ENCODE measurements around the gene CLDN25. TPM values are rescaled to one million over a fixed set of nuclear protein-coding genes. Genes with fewer than 3 reads are reported as not detected.

Gene CLDN25
- total RNA-seq, 1 experiment from 2014 or later = not detected

DNA sequence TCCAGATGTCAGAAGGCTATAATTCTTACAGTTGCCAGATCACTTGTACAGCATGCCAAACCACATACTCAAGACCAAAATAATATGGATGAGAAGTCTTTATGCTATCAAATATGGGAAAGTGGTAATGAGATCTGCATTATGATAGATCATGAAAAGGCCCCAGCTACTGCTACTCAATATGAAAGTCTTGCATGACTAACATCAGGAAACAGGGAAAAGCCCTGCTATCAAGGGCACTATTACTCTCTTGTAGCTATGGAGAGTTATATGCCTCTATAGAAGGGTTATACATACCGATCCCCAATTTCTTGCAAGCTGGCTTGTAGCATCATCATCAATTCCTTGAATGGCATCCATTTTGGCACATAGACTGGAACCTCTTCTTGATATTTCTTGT is 43.3 kb upstream of the CLDN25 start:
- no peak overlapping the region for H3K4me3 ChIP-seq (replicated peaks in 1 of 2; ENCODE audit: low read depth in 1 of 2, low read length in 2 of 2)
- no peaks in the 10 kb centered on the region for H3K9me2 ChIP-seq (ENCODE audit: insufficient read depth)
- no peaks in the 10 kb centered on the region for H3K4me1 ChIP-seq (ENCODE audit: control insufficient read depth in 1 of 2, insufficient read depth in 2 of 2, low read length in 2 of 2)
- H2AFZ ChIP-seq (ENCODE audit: low read depth, low read length, poor library complexity, severe bottlenecking) = no peak overlapping the region
- TF ChIP-seq, protein P1, sequence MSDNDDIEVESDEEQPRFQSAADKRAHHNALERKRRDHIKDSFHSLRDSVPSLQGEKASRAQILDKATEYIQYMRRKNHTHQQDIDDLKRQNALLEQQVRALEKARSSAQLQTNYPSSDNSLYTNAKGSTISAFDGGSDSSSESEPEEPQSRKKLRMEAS (IDR thresholded peaks at IDR 0.05) = no peak
- TF ChIP-seq EGR1 (IDR thresholded peaks at IDR 0.05; ENCODE audit: low read depth) = no peak
- TF ChIP-seq RAD21 (IDR thresholded peaks at IDR 0.05; ENCODE audit: low read depth) = no peak
- TF ChIP-seq SRF (IDR thresholded peaks at IDR 0.05; ENCODE audit: low read depth) = no peak
- TF ChIP-seq ZNF274 (IDR thresholded peaks at IDR 0.05; ENCODE audit: low read depth, low read length) = no peak
- TF ChIP-seq YY1 (IDR thresholded peaks at IDR 0.05; ENCODE audit: extremely low read depth, insufficient replicate concordance, low read depth, low read length) = no peak
- no peak for TF ChIP-seq ELF1 (IDR thresholded peaks at IDR 0.05; ENCODE audit: borderline replicate concordance, low read depth)
- no peak for TF ChIP-seq POLR2A (IDR thresholded peaks at IDR 0.05; ENCODE audit: borderline replicate concordance, extremely low read depth, insufficient read depth, insufficient read length)
- no peak for TF ChIP-seq CBX3 (IDR thresholded peaks at IDR 0.05; ENCODE audit: low read depth)
- TF ChIP-seq EZH2 (IDR thresholded peaks at IDR 0.05) = no peak
- TF ChIP-seq ZBTB33 (IDR thresholded peaks at IDR 0.05; ENCODE audit: extremely low read depth, insufficient replicate concordance, low read length) = no peak
- no peak for TF ChIP-seq EZH2phosphoT487 (IDR thresholded peaks at IDR 0.05; ENCODE audit: borderline replicate concordance)
- TF ChIP-seq CTCF (IDR thresholded peaks at IDR 0.05 in 2 of 3, conservative IDR thresholded peaks at IDR 0.05 in 1 of 3; ENCODE audit: borderline replicate concordance in 1 of 3, insufficient read depth in 1 of 3, low read depth in 2 of 3, low read length in 2 of 3) = no peak
- TF ChIP-seq ATF3 (IDR thresholded peaks at IDR 0.05) = no peak
- no peak for TF ChIP-seq JUND (IDR thresholded peaks at IDR 0.05)
- no peak overlapping the region for H3K4me2 ChIP-seq (ENCODE audit: low read length)
- ATAC-seq = no peak
- no peak overlapping the region for H3K27ac ChIP-seq (ENCODE audit: low read depth, low read length)
- no peaks in the 10 kb centered on the region for H3K9me3 ChIP-seq (ENCODE audit: control insufficient read depth in 1 of 2, insufficient read depth in 1 of 2, low read depth in 1 of 2, low read length in 2 of 2)
- ChIA-PET RAD21 (ENCODE audit: low non-redundant PET in 1 of 2, low total read pairs in 2 of 2, uncharacterized antibody in 2 of 2, unreplicated experiment in 2 of 2) (no interaction called here), POLR2A (no interaction called here), CTCF (no interaction called here)
- H3K9ac ChIP-seq (ENCODE audit: low read length) = no peak overlapping the region
- peaks cover 22 to 35% of the 10 kb centered on the region in 2 experiments; a peak in 3 of 4 replicates for H3K36me3 ChIP-seq (ENCODE audit: control insufficient read depth in 1 of 2, insufficient read depth in 2 of 2, low read length in 2 of 2)
- BruUV-seq (replicated peaks) = no TSS peak
- H4K20me1 ChIP-seq (ENCODE audit: insufficient read depth) = no peaks in the 10 kb centered on the region
- no peaks in the 10 kb centered on the region for H3K27me3 ChIP-seq (ENCODE audit: insufficient read depth, low read length)
- no peaks in the 10 kb centered on the region for H3K79me2 ChIP-seq (ENCODE audit: insufficient read depth, low read length)
- no peak for DNase-seq (ENCODE audit: low read depth, low spot score)
- intact Hi-C loops (cut with micrococcal nuclease) = no loop called here
